Activated effector memory CD4-positive, alpha-beta T cell treated with anti-CD3 and anti-CD28 coated beads, Interleukin-2, amount 50 U/mL, for 16 hours (primary cell): ENCODE results near the gene IL22RA1.
A peak's percentile ranks its signal among the peaks of the same experiment; 100 is the strongest.

Source experiments
- DNase-seq: peaks from one replicate; pipeline ENCODE4 v3.0.0-alpha.2; 2020

IL22RA1 gene

GRCh38 chr1:24165500-24165899 is 22.6 kb upstream of the IL22RA1 start:
- DNase-seq = peak; percentile 10

GRCh38 chr1:24164004-24164403 is 21.1 kb upstream of the IL22RA1 start:
- peak; percentile 12 for DNase-seq

GRCh38 chr1:24162201-24162600 is 19.3 kb upstream of the IL22RA1 start:
- no peak for DNase-seq

GRCh38 chr1:24161270-24161669 is 18.3 kb upstream of the IL22RA1 start:
- peak; percentile 36 for DNase-seq

- peak; percentile 41 for DNase-seq
Observed at GRCh38 chr1:24159366-24159765, 16.4 kb upstream of the IL22RA1 start.

- peak; percentile 28 for DNase-seq
Observed at GRCh38 chr1:24157918-24158481, 15.1 kb upstream of the IL22RA1 start.

GRCh38 chr1:24156542-24157260 is 13.8 kb upstream of the IL22RA1 start:
- DNase-seq = peak; percentile 52

GRCh38 chr1:24155011-24155782 is 12.3 kb upstream of the IL22RA1 start:
- DNase-seq = peak; percentile 59

- no peak for DNase-seq
Observed at GRCh38 chr1:24154215-24154614, 11.3 kb upstream of the IL22RA1 start.

GRCh38 chr1:24152631-24153494 is 9.9 kb upstream of the IL22RA1 start:
- DNase-seq = peak; percentile 57

- peak; percentile 47 for DNase-seq
Observed at GRCh38 chr1:24151175-24151533, 8.2 kb upstream of the IL22RA1 start.

- peak; percentile 95 for DNase-seq
Observed at GRCh38 chr1:24150234-24151174, 7.6 kb upstream of the IL22RA1 start.

- peak; percentile 81 for DNase-seq
Observed at GRCh38 chr1:24149866-24150233, 6.9 kb upstream of the IL22RA1 start.

GRCh38 chr1:24147816-24148215 is 4.9 kb upstream of the IL22RA1 start:
- DNase-seq = no peak

- DNase-seq = no peak
Observed at GRCh38 chr1:24147194-24147593, 4.3 kb upstream of the IL22RA1 start.

- no peak for DNase-seq
Observed at GRCh38 chr1:24141311-24141997, 1.5 kb downstream of the IL22RA1 start.

GRCh38 chr1:24140741-24141181 is 2.2 kb downstream of the IL22RA1 start:
- DNase-seq = no peak

GRCh38 chr1:24139841-24140425 is 3.0 kb downstream of the IL22RA1 start:
- no peak for DNase-seq

- no peak for DNase-seq
Observed at GRCh38 chr1:24139222-24139489, 3.8 kb downstream of the IL22RA1 start.

- no peak for DNase-seq
Observed at GRCh38 chr1:24138476-24139221, 4.3 kb downstream of the IL22RA1 start.
